WTC11 (cell line): Measurements from ENCODE around the gene MOCS1. TPM values are rescaled to one million over a fixed set of nuclear protein-coding genes. Genes with fewer than 3 reads are reported as not detected.
A peak's percentile ranks its signal among the peaks of the same experiment; 100 is the strongest.

Source experiments
- ATAC-seq: fragments of 200-7000 bp; cut with Tn5 transposase; 2 replicates; pipeline ENCODE4 v1.10.0; 2021; ENCODE audit warnings: mild to moderate bottlenecking, moderate library complexity
- CTCF ChIA-PET: fragments of 300-600 bp; sonication (Branson Sonifier 250); formaldehyde crosslinking; loops from one replicate; lab custom pipeline; 2021; ENCODE audit warnings: antibody characterized with exemption; lab: Charles Lee
- POLR2A ChIA-PET: fragments of 350-600 bp; sonication (Branson Sonifier 250); formaldehyde crosslinking; loops from one replicate; lab custom pipeline; 2021; ENCODE audit warnings: antibody characterized with exemption; lab: Charles Lee
- DNase-seq: peaks from one replicate; pipeline ENCODE4 v3.0.0; 2021; ENCODE audit warnings: low spot score
- H3K27ac Mint-ChIP-seq: 2 replicates; pipeline ENCODE4 v1.8.0; 2021; ENCODE audit warnings: mixed read lengths
- H3K27me3 Mint-ChIP-seq: 2 replicates; pipeline ENCODE4 v1.8.0; 2021; ENCODE audit warnings: low read depth, mild to moderate bottlenecking, moderate library complexity, mixed read lengths
- H3K36me3 Mint-ChIP-seq: 2 replicates; pipeline ENCODE4 v1.8.0; 2021; ENCODE audit warnings: mixed read lengths
- H3K4me1 Mint-ChIP-seq: 2 replicates; pipeline ENCODE4 v1.8.0; 2022; ENCODE audit warnings: mixed read lengths
- H3K4me3 Mint-ChIP-seq: 2 replicates; pipeline ENCODE4 v1.8.0; 2021; ENCODE audit warnings: mild to moderate bottlenecking, moderate library complexity, mixed read lengths
- H3K9me3 Mint-ChIP-seq: 2 replicates; pipeline ENCODE4 v1.8.0; 2021; ENCODE audit warnings: mixed read lengths
- ATF1 ChIP-seq: sonication (generic); formaldehyde crosslinking; IDR thresholded peaks from 2 replicates; pipeline ENCODE4 v1.8.1; 2023; ENCODE audit warnings: mild to moderate bottlenecking, moderate library complexity, missing genetic modification reagents
- ATF6 ChIP-seq: sonication (generic); formaldehyde crosslinking; IDR thresholded peaks from 2 replicates; pipeline ENCODE4 v1.8.1; 2023; ENCODE audit warnings: mild to moderate bottlenecking, missing genetic modification reagents
- CBFB ChIP-seq: sonication (generic); formaldehyde crosslinking; IDR thresholded peaks from 2 replicates; pipeline ENCODE4 v1.8.1; 2022; ENCODE audit warnings: mild to moderate bottlenecking, low read depth, missing genetic modification reagents
- ELF4 ChIP-seq: sonication (generic); formaldehyde crosslinking; IDR thresholded peaks from 2 replicates; pipeline ENCODE4 v1.8.1; 2022; ENCODE audit warnings: low read depth, mild to moderate bottlenecking, moderate library complexity, missing genetic modification reagents
- ETV6 ChIP-seq: sonication (generic); formaldehyde crosslinking; IDR thresholded peaks from 2 replicates; pipeline ENCODE4 v1.8.1; 2022; ENCODE audit warnings: mild to moderate bottlenecking, missing genetic modification reagents
- FOXK1 ChIP-seq: sonication (generic); formaldehyde crosslinking; IDR thresholded peaks from 2 replicates; pipeline ENCODE4 v1.8.0; 2022; ENCODE audit warnings: mild to moderate bottlenecking, moderate library complexity, missing genetic modification reagents
- FOXP1 ChIP-seq: sonication (generic); formaldehyde crosslinking; IDR thresholded peaks from 2 replicates; pipeline ENCODE4 v1.8.0; 2022; ENCODE audit warnings: missing genetic modification reagents, mild to moderate bottlenecking, moderate library complexity, borderline replicate concordance
- IRF1 ChIP-seq: sonication (generic); formaldehyde crosslinking; IDR thresholded peaks from 2 replicates; pipeline ENCODE4 v1.8.0; 2023; ENCODE audit warnings: missing genetic modification reagents
- MAX ChIP-seq: sonication (generic); formaldehyde crosslinking; IDR thresholded peaks from 2 replicates; pipeline ENCODE4 v1.8.0; 2022; ENCODE audit warnings: mild to moderate bottlenecking, missing genetic modification reagents
- NFE2L1 ChIP-seq: sonication (generic); formaldehyde crosslinking; IDR thresholded peaks from 2 replicates; pipeline ENCODE4 v1.8.1; 2023; ENCODE audit warnings: missing genetic modification reagents
- NFYB ChIP-seq: sonication (generic); formaldehyde crosslinking; conservative IDR thresholded peaks from 2 replicates; pipeline ENCODE4 v1.8.0; 2022; ENCODE audit warnings: low read depth, missing genetic modification reagents
- NR3C1 ChIP-seq: sonication (generic); formaldehyde crosslinking; conservative IDR thresholded peaks from 2 replicates; pipeline ENCODE4 v1.8.1; 2023; ENCODE audit warnings: low read depth, mild to moderate bottlenecking, missing genetic modification reagents
- PRRX2 ChIP-seq: fragments of 250-450 bp; sonication (Bioruptor Pico); IDR thresholded peaks from 2 replicates; pipeline ENCODE4 v1.8.0; 2021; ENCODE audit warnings: mild to moderate bottlenecking
- STAT6 ChIP-seq: sonication (generic); formaldehyde crosslinking; conservative IDR thresholded peaks from 2 replicates; pipeline ENCODE4 v1.8.1; 2023; ENCODE audit warnings: mild to moderate bottlenecking, low read depth, missing genetic modification reagents, moderate library complexity
- ZBTB43 ChIP-seq: sonication (generic); formaldehyde crosslinking; IDR thresholded peaks from 2 replicates; pipeline ENCODE4 v1.8.1; 2023; ENCODE audit warnings: mild to moderate bottlenecking, missing genetic modification reagents
- ZMAT4 ChIP-seq: fragments of 250-450 bp; sonication (Bioruptor Pico); IDR thresholded peaks from 2 replicates; pipeline ENCODE4 v1.9.0; 2021; ENCODE audit warnings: mild to moderate bottlenecking
- ZNF232 ChIP-seq: sonication (generic); formaldehyde crosslinking; IDR thresholded peaks from 2 replicates; pipeline ENCODE4 v1.8.0; 2022; ENCODE audit warnings: mild to moderate bottlenecking, missing genetic modification reagents
- ZNF317 ChIP-seq: sonication (generic); formaldehyde crosslinking; IDR thresholded peaks from 2 replicates; pipeline ENCODE4 v1.8.1; 2023; ENCODE audit warnings: low read depth, mild to moderate bottlenecking, moderate library complexity, missing genetic modification reagents, borderline replicate concordance
- ZNF416 ChIP-seq: fragments of 250-450 bp; sonication (Bioruptor Pico); IDR thresholded peaks from 2 replicates; pipeline ENCODE4 v1.9.0; 2021; ENCODE audit warnings: mild to moderate bottlenecking, inconsistent platforms
- ZNF532 ChIP-seq: fragments of 250-450 bp; sonication (Bioruptor Pico); IDR thresholded peaks from 2 replicates; pipeline ENCODE4 v1.9.0; 2021; ENCODE audit warnings: mild to moderate bottlenecking, borderline replicate concordance
- total RNA-seq: library from RNA; stranded (reverse); gene quantifications from 3 replicates; pipeline ENCODE4 v1.2.3, GENCODE V29; 2021

The MOCS1 gene
- total RNA-seq, 1 experiment from 2014 or later = 18.5 TPM

- TF ChIP-seq ETV6 (CRISPR knock-in tag) (0 out of 2 replicates have a peak, but pooled peaks have one; percentile 30), ZNF232 (CRISPR knock-in tag) (no peak)
These were observed 4.8 kb upstream of the MOCS1 start (continued) for GRCh38 chr6:39938773-39939654.

GRCh38 chr6:39937686-39938333, 3.5 kb upstream of the MOCS1 start:
- Mint-ChIP-seq H3K9me3 (no peaks in the 10 kb centered on the region), H3K27me3 (peaks cover 19% of the 10 kb centered on the region)

GRCh38 chr6:39936857-39937256, 2.6 kb upstream of the MOCS1 start:
- DNase-seq (no peak), ATAC-seq (no peak)
- Mint-ChIP-seq H3K4me1 (peaks cover 38% of the 10 kb centered on the region), H3K4me3 (no peak overlapping the region), H3K36me3 (no peaks in the 10 kb centered on the region), H3K27me3 (peaks cover 19% of the 10 kb centered on the region), H3K9me3 (no peaks in the 10 kb centered on the region), H3K27ac (no peak overlapping the region)
- ChIA-PET POLR2A (no interaction called here), CTCF (no interaction called here)
- no peak for TF ChIP-seq ZNF532 (CRISPR knock-in tag)
- TF ChIP-seq NR3C1 (CRISPR knock-in tag) = no peak
- TF ChIP-seq STAT6 (CRISPR knock-in tag) = no peak
- TF ChIP-seq ZMAT4 (CRISPR knock-in tag) = no peak
- no peak for TF ChIP-seq ZNF317 (CRISPR knock-in tag)
- TF ChIP-seq PRRX2 (CRISPR knock-in tag) = no peak
- no peak for TF ChIP-seq CBFB
- TF ChIP-seq ZBTB43 (CRISPR knock-in tag) = no peak
- no peak for TF ChIP-seq MAX (CRISPR knock-in tag)
- no peak for TF ChIP-seq NFYB (CRISPR knock-in tag)
- no peak for TF ChIP-seq ATF6 (CRISPR knock-in tag)
- TF ChIP-seq ZNF416 = no peak
- no peak for TF ChIP-seq NFE2L1 (CRISPR knock-in tag)
- no peak for TF ChIP-seq ATF1 (CRISPR knock-in tag)

More at GRCh38 chr6:39937686-39938333, 3.5 kb upstream of the MOCS1 start:
- ChIA-PET CTCF (no interaction called here), POLR2A (no interaction called here)
- Mint-ChIP-seq H3K4me1 (peaks cover 28% of the 10 kb centered on the region), H3K36me3 (no peaks in the 10 kb centered on the region), H3K27ac (no peak overlapping the region), H3K4me3 (no peak overlapping the region)
- no peak for ATAC-seq
- DNase-seq = no peak
- TF ChIP-seq FOXK1 (CRISPR knock-in tag) = no peak
- no peak for TF ChIP-seq ELF4 (CRISPR knock-in tag)
- TF ChIP-seq ZNF416 = no peak
- no peak for TF ChIP-seq FOXP1 (CRISPR knock-in tag)
- no peak for TF ChIP-seq ATF1 (CRISPR knock-in tag)
- TF ChIP-seq IRF1 = no peak
- no peak for TF ChIP-seq NFYB (CRISPR knock-in tag)
